UCSD-AML1 (cell line): ENCODE measurements around the gene PCK2.

Experiments
- DNase-seq: peaks from one replicate; lab custom pipeline; 2025; ENCODE audit not compliant: unreplicated experiment; lab: John Stamatoyannopoulos, UW

Gene PCK2

DNA sequence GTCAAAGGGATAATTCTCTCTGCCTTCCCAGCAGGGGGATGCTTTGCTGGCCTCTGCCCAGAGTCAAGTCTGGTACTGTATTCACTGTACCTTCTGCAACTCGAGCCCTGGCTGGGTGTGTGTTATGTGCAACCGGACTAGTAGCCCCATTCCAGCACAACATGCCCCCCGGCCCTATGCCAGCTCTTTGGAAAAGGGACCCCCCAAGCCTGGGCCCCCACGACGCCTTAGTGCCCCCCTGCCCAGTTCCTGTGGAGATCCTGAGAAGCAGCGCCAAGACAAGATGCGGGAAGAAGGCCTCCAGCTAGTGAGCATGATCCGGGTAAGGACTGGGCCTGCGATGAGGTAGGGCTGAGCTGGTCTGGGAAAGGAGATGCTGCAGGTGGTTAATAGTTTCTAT, 56.5 kb downstream of the PCK2 start:
- no peak for DNase-seq

DNA sequence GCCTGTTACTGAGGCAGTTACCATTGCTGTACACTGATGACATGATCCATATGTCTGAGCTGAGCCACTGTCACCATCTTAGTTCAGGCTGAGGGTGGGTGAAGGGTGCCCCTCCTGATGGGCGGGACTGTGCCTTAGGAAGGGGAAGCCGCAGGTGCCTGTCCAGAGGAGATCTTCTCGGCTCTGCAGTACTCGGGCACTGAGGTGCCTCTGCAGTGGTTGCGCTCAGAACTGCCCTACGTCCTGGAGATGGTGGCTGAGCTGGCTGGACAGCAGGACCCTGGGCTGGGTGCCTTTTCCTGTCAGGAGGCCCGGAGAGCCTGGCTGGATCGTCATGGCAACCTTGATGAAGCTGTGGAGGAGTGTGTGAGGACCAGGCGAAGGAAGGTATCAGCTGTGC, 56.9 kb downstream of the PCK2 start:
- DNase-seq: no peak

DNA sequence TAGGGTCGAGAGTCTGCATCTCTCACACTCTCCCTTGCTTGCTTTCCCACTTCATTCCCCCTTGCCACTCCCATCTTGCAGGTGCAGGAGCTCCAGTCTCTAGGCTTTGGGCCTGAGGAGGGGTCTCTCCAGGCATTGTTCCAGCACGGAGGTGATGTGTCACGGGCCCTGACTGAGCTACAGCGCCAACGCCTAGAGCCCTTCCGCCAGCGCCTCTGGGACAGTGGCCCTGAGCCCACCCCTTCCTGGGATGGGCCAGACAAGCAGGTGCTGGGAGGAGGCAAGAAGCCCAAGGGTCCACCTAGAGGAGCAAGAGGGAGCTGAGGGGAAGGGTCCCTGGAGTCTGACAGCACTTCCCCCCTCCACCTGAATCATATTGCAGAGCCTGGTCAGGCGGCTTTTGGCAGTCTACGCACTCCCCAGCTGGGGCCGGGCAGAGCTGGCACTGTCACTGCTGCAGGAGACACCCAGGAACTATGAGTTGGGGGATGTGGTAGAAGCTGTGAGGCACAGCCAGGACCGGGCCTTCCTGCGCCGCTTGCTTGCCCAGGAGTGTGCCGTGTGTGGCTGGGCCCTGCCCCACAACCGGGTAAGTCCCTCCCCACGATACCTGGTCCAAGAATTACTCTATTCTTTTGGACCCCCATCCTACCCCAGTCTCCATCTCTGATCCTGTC, 57.4 kb downstream of the PCK2 start:
- DNase-seq: no peak
